ENCODE data around the gene CDV3.

CDV3 gene

DNA sequence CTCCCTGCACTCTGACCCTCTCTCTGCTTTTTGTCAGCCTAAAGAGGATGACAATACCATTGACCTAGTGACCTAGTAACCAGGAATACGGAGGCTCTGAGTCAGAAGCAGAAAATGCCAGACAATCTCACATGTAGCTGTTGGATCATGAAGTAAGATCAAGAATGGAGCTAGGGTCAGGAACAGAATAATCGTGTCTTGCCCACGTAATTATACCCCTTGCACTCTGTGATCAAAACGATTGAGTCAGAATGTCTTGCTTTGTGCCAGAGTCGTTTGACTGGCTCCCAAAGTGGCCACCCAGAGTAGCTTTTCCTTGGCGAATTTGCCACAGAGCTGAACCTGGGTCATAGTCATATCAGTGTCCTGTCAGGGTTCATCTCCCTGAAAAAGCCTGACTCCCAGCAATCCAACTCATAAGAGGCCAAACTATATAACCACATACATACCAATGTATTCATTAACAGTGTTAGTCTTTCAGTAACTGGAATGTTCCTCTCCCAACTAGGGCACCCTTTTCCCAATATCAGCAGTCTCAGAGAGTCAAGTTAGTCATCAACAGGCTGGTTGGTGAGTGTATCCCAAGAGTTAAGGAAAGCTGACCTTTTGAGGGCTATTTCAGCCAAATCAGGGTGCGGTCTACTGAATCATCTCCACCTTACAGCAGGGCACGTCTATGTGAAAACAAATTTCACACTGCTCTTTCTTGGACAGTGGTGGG, 5.0 kb upstream of the CDV3 start:
- DNase-seq (ENCODE audit: low read depth), result peak; percentile 79

DNA sequence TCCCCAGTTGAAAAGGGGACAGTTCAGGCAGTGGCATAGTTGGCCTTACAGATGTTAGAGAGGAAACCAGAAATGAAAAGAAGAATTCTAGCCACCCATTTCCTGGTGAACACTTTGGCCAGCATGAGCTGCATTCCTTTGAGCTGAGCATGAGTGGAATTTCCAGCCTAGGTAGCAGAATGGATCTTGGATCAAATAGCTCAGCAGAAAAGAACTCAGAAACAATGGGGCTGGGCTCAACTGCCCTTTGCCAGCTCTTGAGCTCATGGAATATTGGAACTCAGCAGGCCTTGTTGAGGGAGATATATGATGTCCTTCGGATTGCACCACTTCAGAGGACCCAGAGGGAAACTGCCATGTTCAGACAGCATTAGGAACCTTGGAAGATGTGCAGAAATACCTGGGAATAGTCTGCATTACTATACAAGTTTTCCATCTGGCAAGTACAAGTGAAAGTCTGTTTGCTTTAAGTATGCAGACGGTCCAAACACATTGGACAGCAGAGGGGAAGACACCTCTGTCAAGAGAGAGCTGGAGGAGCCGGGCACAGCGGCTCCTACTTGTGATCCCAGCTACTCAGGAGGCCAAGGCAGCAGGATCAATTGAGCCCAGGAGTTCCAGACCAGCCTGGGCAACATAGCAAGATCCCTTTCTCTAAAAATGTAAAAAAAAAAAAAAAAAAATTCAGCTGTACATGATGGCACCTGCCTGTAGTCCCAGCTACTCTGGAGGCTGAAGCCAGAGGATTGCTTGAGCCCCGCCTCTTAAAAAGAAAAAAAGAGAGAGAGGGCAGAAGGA, 3.1 kb upstream of the CDV3 start:
- DNase-seq (ENCODE audit: low read depth), result no peak

DNA sequence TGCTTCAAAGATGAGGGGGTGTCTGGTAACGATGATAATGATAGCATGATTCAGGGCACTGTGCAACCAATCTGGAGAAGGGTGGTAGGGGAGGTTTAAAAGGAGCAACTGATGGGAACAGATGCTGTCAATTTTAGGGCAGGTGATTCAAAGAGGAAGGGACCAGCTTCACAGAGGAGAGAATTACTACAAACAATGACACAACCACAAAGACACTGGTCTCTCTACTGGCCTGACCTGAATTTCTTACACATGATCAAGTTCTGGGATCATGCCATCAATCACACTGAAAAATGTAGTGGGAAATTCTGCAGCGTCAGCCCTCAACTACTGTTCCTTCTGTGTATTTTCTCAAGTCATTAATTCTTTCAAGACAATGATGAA, 2.6 kb upstream of the CDV3 start:
- no peak for DNase-seq (ENCODE audit: low read depth)

DNA sequence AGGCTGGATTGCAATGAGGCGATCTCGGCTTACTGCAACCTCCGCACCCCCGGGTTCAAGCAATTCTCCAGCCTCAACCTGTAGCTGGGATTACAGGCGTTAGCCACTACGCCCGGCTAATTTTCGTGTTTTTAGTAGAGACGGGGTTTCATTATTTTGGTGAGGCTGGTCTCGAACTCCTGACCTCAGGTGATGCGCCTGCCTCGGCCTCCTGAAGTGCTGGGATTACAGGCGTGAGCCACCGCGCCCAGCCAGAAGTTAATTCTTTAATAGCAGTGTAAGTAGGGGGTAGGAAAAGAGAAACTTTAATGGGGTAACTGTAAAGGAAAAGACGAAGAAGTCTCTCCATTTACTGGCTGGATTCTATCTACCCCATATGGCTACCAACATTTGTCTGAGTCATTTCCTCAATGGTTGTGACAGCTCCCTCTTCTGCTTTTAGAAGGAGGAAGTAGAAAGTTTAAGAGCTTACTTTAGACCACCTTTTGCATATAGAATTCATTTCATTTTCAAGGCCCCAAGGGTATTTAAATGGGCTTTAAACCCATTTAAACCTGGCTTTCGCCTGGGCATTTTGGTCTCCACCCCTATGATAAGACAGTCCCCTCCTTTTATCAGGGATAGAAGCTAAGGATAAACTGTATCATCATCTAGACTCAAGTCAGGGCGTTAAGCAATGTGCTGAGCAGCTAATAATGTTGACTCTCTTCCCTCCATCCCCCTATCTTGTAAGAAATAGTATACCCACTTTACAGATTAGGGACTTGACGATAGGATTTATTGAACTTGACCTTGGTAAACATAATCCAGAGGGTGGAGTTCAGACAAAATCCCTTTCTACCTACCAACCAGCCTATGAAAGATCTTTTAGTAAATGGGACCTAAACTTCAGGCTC, 1.1 kb upstream of the CDV3 start:
- DNase-seq (ENCODE audit: low read depth), result no peak

DNA sequence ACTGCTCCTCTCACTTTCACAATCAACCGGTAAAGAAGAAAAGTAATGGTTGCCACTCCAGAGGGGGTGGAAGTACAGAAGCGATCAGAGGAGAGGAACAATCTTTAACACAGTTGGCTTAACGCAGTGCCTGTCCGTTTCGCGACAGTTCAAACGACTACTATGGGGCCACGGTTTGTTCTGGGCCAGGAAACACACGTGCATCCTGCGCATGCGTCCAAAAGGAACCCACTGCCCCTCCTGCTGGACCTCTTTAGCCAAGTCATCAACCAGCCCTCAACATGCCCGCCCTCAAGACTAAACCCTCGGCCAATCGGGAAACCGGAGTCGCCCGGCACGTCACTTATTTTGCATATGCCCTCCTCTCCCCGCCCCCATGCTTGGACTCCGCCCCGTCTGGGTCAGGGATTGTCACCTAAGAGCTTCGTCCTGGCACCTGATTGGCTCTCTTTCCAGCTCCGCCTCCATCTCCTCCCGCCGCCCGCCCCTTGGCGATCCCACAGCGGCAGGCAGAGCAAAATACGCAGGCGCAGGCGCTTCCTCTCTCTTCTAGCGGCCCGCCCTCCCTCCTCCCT, 345 bp upstream of the CDV3 start:
- peak; percentile 100 for DNase-seq (ENCODE audit: low read depth)

DNA sequence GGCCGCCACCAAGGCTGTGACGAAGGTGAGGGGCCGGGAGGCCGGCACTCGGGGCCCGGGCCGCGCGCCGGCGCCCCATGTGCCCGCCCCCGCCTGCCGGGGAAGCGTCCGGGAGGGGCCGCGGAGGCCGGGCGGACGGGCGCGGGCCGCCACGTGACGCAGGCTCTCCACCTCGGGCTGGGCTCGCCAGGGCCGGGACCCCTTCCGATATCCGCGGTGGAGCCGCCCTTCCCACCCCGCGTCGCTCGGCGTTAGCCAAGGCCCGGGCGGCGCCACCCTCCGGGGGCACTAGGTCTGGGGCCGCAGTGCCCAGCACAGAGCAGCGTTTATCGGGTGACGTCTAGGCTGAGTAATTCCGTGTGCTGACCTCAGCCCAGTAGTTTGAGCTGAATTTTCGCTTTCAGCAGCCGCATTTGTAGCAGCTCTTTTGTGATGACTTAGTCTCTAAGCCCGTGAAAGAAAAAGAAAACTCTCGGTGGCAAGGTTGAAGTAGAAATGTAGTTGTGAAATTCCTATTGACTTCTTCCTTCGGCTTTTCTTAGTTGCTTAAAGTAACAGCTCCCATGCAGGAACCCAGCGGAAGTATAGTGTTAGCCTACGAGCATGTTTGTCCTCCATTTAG, 885 bp downstream of the CDV3 start:
- no peak for DNase-seq (ENCODE audit: low read depth)

DNA sequence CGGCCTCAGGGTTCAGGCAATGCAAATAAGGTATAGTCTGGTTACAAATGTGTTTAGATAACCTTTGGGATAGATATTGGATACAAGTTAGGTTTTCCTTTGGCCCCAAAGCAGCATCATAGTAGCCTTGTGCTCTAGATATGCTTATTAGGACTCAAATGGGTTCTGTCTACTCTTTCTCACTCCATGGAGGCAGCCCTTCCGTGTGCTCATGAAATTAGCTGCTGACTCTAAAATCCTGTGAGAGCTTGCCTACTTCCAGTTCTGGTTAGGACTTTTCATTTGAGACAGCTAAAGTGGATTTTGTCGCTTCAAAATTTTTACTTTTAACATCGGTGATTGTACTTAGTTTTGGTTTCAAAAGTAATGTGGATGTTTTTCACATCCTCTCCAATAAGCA, 1.6 kb downstream of the CDV3 start:
- no peak for DNase-seq (ENCODE audit: low read depth)

DNA sequence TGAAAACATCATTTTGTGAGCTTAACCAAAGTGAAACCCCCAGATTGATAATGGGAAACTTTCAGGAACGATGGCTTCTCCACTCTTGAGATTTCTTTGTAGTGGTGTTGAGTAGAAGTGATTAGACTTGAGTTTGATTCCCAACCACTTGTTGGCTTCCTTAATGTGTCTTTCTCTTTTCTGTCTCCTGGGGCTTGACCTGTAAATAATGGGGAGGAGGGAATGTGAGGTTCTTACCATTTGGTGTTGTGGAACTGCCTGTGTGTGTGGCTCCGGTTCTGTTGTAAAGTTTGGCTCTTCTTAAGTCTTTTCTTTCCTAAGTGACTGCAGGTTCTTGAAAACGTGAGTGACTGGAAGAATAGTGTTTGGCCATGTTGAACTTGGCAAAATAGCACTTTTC, 2.7 kb downstream of the CDV3 start:
- no peak for DNase-seq (ENCODE audit: low read depth)

DNA sequence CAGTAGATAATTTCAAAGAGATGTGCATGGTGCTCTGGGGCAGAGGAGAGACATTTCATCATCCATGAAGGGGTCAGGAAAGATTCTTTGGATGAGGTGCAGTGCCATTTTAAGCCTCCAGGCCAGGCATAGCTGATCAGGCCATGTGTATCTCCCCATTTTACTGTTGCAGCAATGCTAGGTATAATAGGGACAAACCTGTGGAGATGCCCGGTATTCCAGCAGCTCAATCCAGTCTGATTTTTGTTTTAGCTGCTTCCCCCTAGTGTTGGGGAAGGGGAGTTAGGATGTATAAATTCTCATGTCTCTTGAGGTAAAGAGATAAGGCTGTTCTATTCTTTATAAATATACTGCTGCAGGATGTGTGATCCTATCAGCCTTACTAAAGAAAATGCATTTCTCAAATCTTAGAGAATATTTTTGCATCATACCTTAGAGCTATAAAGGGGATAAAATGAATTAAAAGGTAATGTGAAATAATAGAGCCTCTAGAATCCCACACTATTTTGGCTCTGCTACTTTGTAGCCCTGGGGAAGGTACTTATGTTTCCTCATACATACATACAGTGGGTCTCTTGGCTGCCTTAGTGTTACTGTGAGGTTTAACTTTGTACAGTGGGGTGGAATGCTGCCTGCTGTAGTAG, 5.2 kb downstream of the CDV3 start:
- no peak for DNase-seq (ENCODE audit: low read depth)

DNA sequence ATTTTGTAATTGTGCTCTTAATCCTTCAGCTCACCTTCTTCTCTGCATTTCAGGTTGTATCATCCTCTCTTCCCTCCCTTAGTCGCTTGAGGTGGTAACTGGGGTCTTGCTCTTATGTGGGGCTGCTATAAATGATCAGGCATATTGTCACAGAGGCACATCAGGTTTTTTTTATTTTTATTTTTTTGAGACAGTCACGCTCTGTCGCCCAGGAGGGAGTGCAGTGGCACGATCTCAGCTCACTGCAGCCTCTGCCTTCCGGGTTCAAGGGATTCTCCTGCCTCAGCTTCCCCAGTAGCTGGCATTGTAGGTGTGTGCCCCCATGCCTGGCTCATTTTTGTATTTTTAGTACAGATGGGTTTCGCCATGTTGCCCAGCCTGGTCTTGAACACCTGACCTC, 9.9 kb downstream of the CDV3 start:
- DNase-seq (ENCODE audit: low read depth), result no peak

DNA sequence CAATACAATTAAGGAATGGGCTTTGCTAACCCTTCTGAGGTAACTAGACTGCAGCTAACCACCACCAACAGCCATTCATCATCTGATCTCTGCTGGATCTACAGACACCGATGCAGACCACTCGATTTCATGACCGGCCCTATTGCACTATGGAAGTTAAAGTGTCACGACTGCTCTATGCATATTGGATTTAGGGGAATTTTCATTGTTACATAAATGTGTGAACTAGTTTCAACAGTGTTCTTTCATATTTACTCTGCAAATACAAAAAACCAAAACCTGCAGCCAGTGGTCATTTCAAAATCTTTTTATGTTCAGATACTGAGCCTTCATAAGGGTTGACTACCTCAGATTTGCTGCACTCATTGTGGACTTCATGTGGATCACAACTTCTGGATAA, 14.5 kb downstream of the CDV3 start:
- DNase-seq (ENCODE audit: low read depth), result no peak

DNA sequence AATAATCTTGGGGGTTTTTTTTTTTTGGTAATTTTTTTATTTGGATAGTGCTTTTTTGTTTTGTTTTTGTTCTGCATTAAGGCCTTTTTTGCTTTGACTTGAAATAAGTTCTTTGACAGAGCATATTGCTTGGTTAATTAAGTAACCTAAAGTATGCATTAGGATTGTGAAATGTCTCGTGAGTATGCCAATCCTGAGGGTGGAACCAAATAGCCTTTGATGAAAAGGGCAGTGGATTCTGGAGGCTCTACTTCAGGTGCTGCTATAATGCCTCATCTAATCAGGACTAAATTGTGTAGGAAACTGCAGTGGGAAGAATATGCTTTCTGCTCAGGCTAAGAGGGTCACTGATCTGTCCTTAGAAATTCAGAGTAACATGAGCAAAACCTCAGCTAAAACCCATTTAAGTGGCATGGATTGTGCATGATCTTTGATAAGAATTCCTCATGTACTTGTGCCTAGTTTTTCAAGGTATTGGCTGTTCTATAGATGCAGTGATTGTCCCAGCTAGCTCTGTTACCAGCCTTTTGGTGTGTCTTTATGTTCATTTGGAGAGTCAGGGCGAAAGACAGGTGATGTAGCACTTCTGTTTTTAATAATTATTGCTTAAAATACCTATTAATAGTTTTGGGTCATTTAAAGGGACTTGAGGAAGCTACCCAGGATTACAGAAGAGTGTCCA, 15.4 kb downstream of the CDV3 start:
- DNase-seq (ENCODE audit: low read depth), result no peak

DNA sequence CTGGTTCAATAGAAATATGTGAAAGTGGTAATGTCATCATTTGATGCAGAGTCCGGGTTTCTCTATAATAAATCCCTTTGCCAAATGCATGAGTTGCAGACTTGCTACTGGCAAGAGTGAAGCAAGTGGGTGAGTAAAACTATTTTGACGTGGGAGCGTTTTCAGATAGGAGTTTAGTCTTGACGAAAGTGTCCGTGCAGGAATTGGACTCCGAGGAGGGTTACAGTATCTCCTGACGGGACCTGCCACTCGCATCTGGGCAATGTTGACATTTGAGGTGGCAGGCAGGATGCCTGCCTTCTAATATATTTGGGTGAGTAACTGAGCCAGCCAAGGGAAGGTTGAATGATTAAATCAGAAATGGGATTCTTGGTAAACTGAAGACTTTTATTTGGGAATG, 16.0 kb downstream of the CDV3 start:
- no peak for DNase-seq (ENCODE audit: low read depth)

DNA sequence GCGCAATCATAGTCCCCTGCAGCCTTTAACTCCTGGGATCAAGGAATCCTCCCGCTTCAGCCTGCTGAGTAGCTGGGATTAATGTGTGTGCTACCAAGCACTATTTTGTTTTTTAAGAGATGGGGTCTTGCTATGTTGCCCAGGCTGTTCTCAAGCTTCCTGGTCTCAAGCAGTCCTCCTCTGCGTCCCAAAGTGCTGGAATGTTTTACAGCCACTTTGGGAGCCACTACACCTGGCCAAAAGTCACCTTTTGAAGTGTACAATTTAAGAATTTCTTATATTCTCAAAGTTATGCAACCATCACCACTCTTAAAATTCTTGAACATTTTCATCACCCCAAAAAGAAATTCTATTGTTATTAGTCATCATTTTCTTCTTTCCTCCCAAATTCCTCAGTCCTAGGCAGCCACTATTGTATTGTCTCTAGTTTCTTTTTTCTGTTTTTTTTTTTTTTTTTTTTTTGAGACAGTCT, 17.8 kb downstream of the CDV3 start:
- no peak for DNase-seq (ENCODE audit: low read depth)

DNA sequence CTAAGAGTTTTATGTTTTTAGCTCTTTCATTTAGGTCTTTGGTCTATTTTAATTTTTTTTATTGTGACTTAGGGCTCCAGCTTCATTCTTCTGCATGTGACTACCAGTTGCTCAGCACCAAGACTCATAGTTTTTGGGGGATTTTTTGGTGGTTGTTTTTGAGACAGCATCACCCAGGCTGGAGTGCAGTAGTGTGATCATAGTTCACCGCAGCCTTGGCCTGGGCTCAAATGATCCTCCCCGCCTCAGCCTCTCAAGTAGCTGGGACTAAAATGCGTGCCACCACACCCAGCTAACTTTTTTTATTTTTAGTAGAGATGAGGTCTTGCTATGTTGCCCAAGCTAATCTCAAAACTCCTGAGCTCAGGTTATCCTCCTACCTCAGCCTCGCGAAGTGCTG, 19.4 kb downstream of the CDV3 start:
- DNase-seq (ENCODE audit: low read depth), result no peak

DNA sequence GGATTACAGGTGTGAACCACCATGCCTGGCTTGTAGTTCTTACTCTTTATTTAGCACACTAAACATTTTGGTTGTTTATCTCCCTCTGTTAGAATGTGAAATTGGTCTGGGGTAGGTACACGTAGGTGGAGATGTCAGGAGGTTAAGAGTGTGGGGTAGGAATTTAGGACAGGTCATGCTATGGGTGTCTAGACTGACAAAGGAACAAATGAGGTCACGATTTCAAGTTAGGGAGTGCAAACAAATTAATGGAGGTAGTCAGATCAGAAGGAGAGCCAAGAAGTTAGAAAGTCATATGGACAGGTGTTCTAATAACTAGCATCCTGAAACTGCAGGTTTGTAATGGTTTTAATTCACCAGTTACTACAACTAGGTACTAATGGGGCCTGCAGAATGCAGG, 19.8 kb downstream of the CDV3 start:
- DNase-seq (ENCODE audit: low read depth), result no peak

DNA sequence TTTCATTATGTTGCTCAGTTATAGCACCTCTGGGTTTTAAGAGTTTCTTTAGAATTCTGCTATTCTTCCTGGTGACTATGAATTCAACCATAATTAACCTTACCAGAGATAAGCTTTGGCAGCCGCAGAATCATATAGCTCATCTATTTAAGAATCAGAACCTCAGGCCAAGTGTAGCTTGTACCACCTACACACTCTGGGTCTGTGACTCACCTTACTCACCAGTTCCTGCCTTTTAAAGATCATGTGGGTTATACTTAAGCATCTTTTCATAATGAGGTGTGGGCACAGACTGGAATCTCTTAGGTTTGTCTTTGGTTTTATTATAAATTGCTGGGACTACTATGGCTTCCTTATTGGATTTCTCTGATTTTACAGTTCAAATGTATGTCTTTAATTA, 21.9 kb downstream of the CDV3 start:
- no peak for DNase-seq (ENCODE audit: low read depth)

DNA sequence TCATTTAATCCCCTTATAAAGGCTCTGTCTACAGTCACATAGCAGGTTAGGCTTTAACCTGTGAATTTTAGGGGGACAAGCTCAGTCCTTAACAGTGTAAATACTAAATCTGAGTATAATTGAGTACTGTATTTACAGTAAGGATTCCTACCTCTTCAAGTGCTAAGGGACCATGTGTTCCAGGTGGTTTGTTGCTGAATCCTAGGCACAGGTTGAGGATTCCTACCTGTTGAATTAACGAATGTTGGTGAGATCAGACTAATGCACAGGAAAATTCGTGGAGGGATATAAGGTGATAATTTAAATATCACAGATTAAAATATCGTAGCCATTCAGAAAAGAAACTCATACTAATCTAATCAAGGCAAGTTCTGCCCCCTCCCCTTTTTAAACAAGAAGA, 24.9 kb downstream of the CDV3 start:
- no peak for DNase-seq (ENCODE audit: low read depth)

DNA sequence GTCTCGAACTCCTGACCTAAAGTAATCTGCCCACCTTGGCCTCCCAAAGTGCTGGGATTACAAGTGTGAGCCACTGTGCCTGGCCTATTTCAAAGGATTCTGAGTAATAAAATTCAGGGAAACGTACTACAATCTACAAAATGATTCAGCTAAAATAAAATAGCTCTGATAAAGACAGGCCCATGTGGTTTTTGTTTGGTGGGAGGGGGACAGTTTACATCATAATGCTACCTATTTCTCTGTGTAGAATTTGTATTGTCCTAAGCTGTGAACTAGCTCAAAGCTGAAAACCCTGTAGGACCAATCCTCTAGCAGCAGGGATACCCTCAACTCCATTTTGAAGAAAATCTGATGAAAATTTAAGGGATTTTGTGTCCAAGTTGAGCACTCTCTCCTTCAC, 25.8 kb downstream of the CDV3 start:
- DNase-seq (ENCODE audit: low read depth), result no peak

DNA sequence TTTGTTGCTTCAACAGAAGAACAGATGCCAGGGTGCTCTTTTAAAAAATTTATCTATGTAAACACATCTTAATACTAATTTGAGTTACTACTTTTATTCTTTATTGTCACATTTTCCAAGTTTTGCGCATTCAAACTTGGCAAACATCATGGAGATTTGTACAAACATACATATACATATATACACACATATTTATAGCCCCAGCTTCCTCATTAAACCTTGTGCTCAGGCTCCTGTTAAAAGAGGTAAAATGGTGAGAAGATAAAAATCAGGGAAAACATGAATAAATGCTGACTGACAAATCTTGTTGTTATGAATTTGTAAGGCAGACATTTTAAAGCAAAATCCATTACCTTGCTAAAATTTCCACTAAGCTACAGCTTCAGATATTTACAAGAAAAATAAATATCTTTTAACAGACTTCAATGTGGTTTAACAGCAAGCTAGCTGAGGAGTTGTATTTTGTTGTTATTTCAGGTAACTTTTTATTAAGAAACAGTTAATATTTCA, 27.1 kb downstream of the CDV3 start:
- DNase-seq (ENCODE audit: low read depth), result no peak

DNA sequence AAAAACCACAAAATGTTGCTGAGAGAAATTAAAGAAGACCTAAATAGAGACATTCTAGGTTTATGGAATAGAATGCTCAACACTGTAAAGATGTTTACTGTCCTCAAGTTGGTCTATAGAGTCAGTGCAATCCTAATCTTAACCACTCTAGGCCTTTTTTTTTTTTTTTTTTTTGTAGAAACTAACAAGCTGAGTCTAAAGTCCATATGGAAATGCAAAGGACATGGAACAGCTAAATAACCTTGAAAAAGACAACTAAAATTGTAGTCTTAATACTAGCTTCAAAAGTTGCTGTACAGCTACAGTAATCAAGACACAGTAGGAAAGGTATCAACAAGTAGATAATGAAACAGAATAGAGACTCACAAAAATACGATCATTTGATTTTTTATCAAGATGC, 32.9 kb downstream of the CDV3 start:
- no peak for DNase-seq (ENCODE audit: low read depth)

All from non-pigmented ciliary epithelial cell (primary cell).